ENCODE measurements around the gene GSTO2. TPM values are rescaled to one million over a fixed set of nuclear protein-coding genes. Genes with fewer than 3 reads are reported as not detected.
A peak's percentile ranks its signal among the peaks of the same experiment; 100 is the strongest.

GSTO2 gene
- total and polyA plus RNA-seq, 10 of the 15 experiments (the other 5 are each of a cell fraction or from before 2014, with no cell fraction given) = 0.16 to 0.86 (median 0.46) TPM

- peaks cover 22% of the 10 kb centered on the region for H3K4me1 ChIP-seq (ENCODE audit: control insufficient read depth, insufficient read depth, low read length)
- BruUV-seq (replicated peaks) = TSS peak; percentile 60
These were observed 68.0 kb downstream of the GSTO2 start for GRCh38 chr10:104336821-104337467.

More at GRCh38 chr10:104336821-104337467, 68.0 kb downstream of the GSTO2 start:
- ChIA-PET CTCF (interaction anchor here (0.8 to 7.2 kb wide), 7 partner anchors 13 to 63 kb away, joined by 3 to 111 read pairs (median 4); partner anchors contain the start of gene CFAP58), RAD21 (ENCODE audit: unreplicated experiment) (interaction anchor here (1.1 to 5.7 kb wide), 6 partner anchors 10 to 33 kb away, joined by 3 to 39 read pairs (median 10); partner anchors contain the start of gene CFAP58), POLR2A (interaction anchor here (0.9 to 2.8 kb wide), 6 partner anchors 9 to 82 kb away, joined by 3 to 6 read pairs (median 4); partner anchors contain the start of gene GSTO1), SMC1A (ENCODE audit: uncharacterized antibody, unreplicated experiment) (interaction anchor here (1.0 to 7.0 kb wide), 8 partner anchors 7 to 63 kb away, joined by 3 to 58 read pairs (median 6); no protein-coding TSS in a partner anchor)
- ATAC-seq (peak; percentile 23), DNase-seq (ENCODE audit: low read depth, low spot score) (no peak), FAIRE-seq (no peak)
- Histone ChIP-seq H3K79me2 (ENCODE audit: control insufficient read depth, insufficient read depth, low read length) (peaks cover 55% of the 10 kb centered on the region), H3K36me3 (ENCODE audit: control insufficient read depth in 2 of 2, insufficient read depth in 2 of 2, low read length in 1 of 2) (peaks cover 0 to 5% of the 10 kb centered on the region in 2 experiments; a peak in 2 of 4 replicates), H3K27ac (ENCODE audit: control insufficient read depth, insufficient read depth) (peak overlapping the region; percentile 96), H3K9me3 (replicated peaks; ENCODE audit: control insufficient read depth, insufficient read depth, low read length) (no peaks in the 10 kb centered on the region), H4K20me1 (ENCODE audit: control insufficient read depth, insufficient read depth) (peaks cover 14% of the 10 kb centered on the region), H3K27me3 (replicated peaks in 1 of 2; ENCODE audit: control insufficient read depth in 2 of 2, insufficient read depth in 2 of 2, low read length in 1 of 2) (no peaks in the 10 kb centered on the region), H3K4me2 (ENCODE audit: control insufficient read depth, insufficient read depth) (peak overlapping the region; percentile 98), H3K4me3 (peak overlapping the region; percentile 94), H3K9ac (ENCODE audit: control insufficient read depth, insufficient read depth, low read length) (peak overlapping the region; percentile 91), H2AFZ (ENCODE audit: control insufficient read depth, low read depth, low read length) (no peak overlapping the region)
- in situ Hi-C loops (cut with MboI) (no loop called here), intact Hi-C loops (cut with micrococcal nuclease; ENCODE audit: unreplicated experiment) (loop anchor here (2.0 to 10.0 kb wide), 3 partner anchors 28 to 642 kb away; partner anchors contain the start of gene STN1)
- WGBS (ENCODE audit: insufficient coverage, insufficient replicate concordance, low lambda C conversion rate, missing lambda C conversion rate) = 2% methylated on average over 12 of the region's 12 CpGs
- TF ChIP-seq RAD51 (IDR thresholded peaks at IDR 0.05) (no peak), BHLHE40 (IDR thresholded peaks at IDR 0.05; ENCODE audit: borderline replicate concordance in 1 of 2, low read depth in 2 of 2, low read length in 1 of 2) (0 out of 4 replicates have a peak, but pooled peaks of 1 of the 2 experiments have one; percentile 13), RBBP5 (conservative IDR thresholded peaks at IDR 0.05) (no peak), NBN (IDR thresholded peaks at IDR 0.05) (0 out of 2 replicates have a peak, but pooled peaks have one; percentile 10), MAX (IDR thresholded peaks at IDR 0.05; ENCODE audit: low read depth, low read length) (0 out of 2 replicates have a peak, but pooled peaks have one; percentile 5)
- TF ChIP-seq, protein P1, sequence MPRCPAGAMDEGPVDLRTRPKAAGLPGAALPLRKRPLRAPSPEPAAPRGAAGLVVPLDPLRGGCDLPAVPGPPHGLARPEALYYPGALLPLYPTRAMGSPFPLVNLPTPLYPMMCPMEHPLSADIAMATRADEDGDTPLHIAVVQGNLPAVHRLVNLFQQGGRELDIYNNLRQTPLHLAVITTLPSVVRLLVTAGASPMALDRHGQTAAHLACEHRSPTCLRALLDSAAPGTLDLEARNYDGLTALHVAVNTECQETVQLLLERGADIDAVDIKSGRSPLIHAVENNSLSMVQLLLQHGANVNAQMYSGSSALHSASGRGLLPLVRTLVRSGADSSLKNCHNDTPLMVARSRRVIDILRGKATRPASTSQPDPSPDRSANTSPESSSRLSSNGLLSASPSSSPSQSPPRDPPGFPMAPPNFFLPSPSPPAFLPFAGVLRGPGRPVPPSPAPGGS (IDR thresholded peaks at IDR 0.05; ENCODE audit: borderline replicate concordance, insufficient read depth, low read depth, low read length, poor library complexity, severe bottlenecking) = peak; percentile 15

Data from GM12878 (cell line).